GM12878 (cell line): ENCODE results near the gene VPS13C. TPM values are rescaled to one million over a fixed set of nuclear protein-coding genes. Genes with fewer than 3 reads are reported as not detected.

Experiments used
- ATAC-seq: fragments of 200-7000 bp; cut with Tn5 transposase; 3 replicates; pipeline ENCODE4 v1.9.1; 2020; ENCODE audit warnings: mild to moderate bottlenecking, moderate library complexity
- BruUV-seq: library from RNA; stranded (reverse); fragments of 400-500 nt; replicated peaks from 2 replicates; lab custom pipeline; 2021; lab: Mats Ljungman, UMichigan
- CTCF ChIA-PET: fragments of 300-600 bp; sonication (Branson Sonifier 250); formaldehyde crosslinking; extraction: SDS; loops from one replicate; lab custom pipeline; 2021; ENCODE audit warnings: inconsistent platforms; lab: Yijun Ruan, JAX
- POLR2A ChIA-PET: fragments of 350-600 bp; formaldehyde crosslinking; extraction: SDS; loops from one replicate; lab custom pipeline; 2021; ENCODE audit warnings: inconsistent platforms; lab: Charles Lee
- RAD21 ChIA-PET: fragments of 300-600 bp; sonication (Branson Sonifier 250); formaldehyde crosslinking; loops from one replicate; lab custom pipeline; 2023; ENCODE audit warnings: antibody characterized with exemption; ENCODE audit not compliant: unreplicated experiment; lab: Charles Lee
- SMC1A ChIA-PET: fragments of 300-600 bp; sonication (Branson Sonifier 250); formaldehyde crosslinking; loops from one replicate; lab custom pipeline; 2023; ENCODE audit not compliant: unreplicated experiment, uncharacterized antibody; lab: Charles Lee
- DNase-seq: peaks from one replicate; pipeline ENCODE4 v3.0.0-alpha.2; 2011; ENCODE audit warnings: low read depth, low spot score
- FAIRE-seq: peaks from 3 replicates; lab custom pipeline; 2011; peaks lifted over from hg19 to GRCh38; lab: Jason Lieb, UNC
- H2AFZ ChIP-seq: 2 replicates; pipeline ENCODE4 v1.6.0; 2011; ENCODE audit warnings: low read depth, low read length, control low read depth; ENCODE audit not compliant: control insufficient read depth
- H3K27ac ChIP-seq: 2 replicates; pipeline ENCODE4 v1.5.1; 2011; ENCODE audit warnings: control low read depth; ENCODE audit not compliant: control insufficient read depth, insufficient read depth
- H3K27me3 ChIP-seq, 2 experiments: replicated peaks in 1 of 2; 2 replicates each; pipeline versions ENCODE4 v1.6.0 to v1.6.1; 2011; ENCODE audit warnings: low read length in 1 of 2; ENCODE audit not compliant: control insufficient read depth in 2 of 2, insufficient read depth in 2 of 2
- H3K36me3 ChIP-seq, 2 experiments: 2 replicates each; pipeline ENCODE4 v1.5.1; 2011; ENCODE audit warnings: low read length in 1 of 2; ENCODE audit not compliant: control insufficient read depth in 2 of 2, insufficient read depth in 2 of 2
- H3K4me1 ChIP-seq: 2 replicates; pipeline ENCODE4 v1.6.1; 2011; ENCODE audit warnings: mild to moderate bottlenecking, low read length, moderate library complexity, mixed read lengths; ENCODE audit not compliant: control insufficient read depth, insufficient read depth
- H3K4me2 ChIP-seq: 2 replicates; pipeline ENCODE4 v1.6.0; 2011; ENCODE audit warnings: control low read depth; ENCODE audit not compliant: control insufficient read depth, insufficient read depth
- H3K4me3 ChIP-seq: fragments of 200-600 bp; sonication (generic); 2 replicates; pipeline ENCODE4 v1.5.1; 2016
- H3K79me2 ChIP-seq: 2 replicates; pipeline ENCODE4 v1.6.0; 2011; ENCODE audit warnings: low read length; ENCODE audit not compliant: control insufficient read depth, insufficient read depth
- H3K9ac ChIP-seq: 2 replicates; pipeline ENCODE4 v1.8.0; 2011; ENCODE audit warnings: low read length, control low read depth, mixed read lengths; ENCODE audit not compliant: control insufficient read depth, insufficient read depth
- H3K9me3 ChIP-seq: replicated peaks from 3 replicates; pipeline ENCODE4 v1.5.1; 2011; ENCODE audit warnings: mild to moderate bottlenecking, low read length; ENCODE audit not compliant: control insufficient read depth, insufficient read depth
- H4K20me1 ChIP-seq: 2 replicates; pipeline ENCODE4 v1.6.0; 2011; ENCODE audit not compliant: control insufficient read depth, insufficient read depth
- EP300 ChIP-seq, 2 experiments: fragments of 150-350 bp in 1 of 2; IDR thresholded peaks; 2 replicates each; pipeline ENCODE4 v1.6.1; 2011 to 2012; ENCODE audit warnings: low read depth in 2 of 2, low read length in 2 of 2, borderline replicate concordance in 1 of 2, improper control_type of control experiment in 1 of 2, inconsistent platforms in 1 of 2; ENCODE audit not compliant: control insufficient read depth in 1 of 2
- FOXK2 ChIP-seq: fragments of 450-650 bp; IDR thresholded peaks from 2 replicates; pipeline ENCODE4 v1.6.1; 2017; ENCODE audit warnings: mild to moderate bottlenecking, moderate library complexity
- KAT2A ChIP-seq: conservative IDR thresholded peaks from 2 replicates; pipeline ENCODE4 v1.6.1; 2011; ENCODE audit warnings: low read depth, low read length; ENCODE audit not compliant: control insufficient read depth
- PML ChIP-seq: IDR thresholded peaks from 2 replicates; pipeline ENCODE4 v1.6.1; 2012; ENCODE audit warnings: low read length, inconsistent platforms
- POLR2AphosphoS5 ChIP-seq: IDR thresholded peaks from 2 replicates; pipeline ENCODE4 v1.6.1; 2011; ENCODE audit warnings: mild to moderate bottlenecking, low read length, inconsistent platforms
- RAD21 ChIP-seq: IDR thresholded peaks from 2 replicates; pipeline ENCODE4 v1.6.1; 2011; ENCODE audit warnings: mild to moderate bottlenecking, low read depth, low read length, moderate library complexity; ENCODE audit not compliant: insufficient read depth
- YBX1 ChIP-seq: fragments of 450-650 bp; IDR thresholded peaks from 2 replicates; pipeline ENCODE4 v1.6.1; 2016; ENCODE audit warnings: antibody characterized with exemption
- ZNF207 ChIP-seq: fragments of 450-650 bp; IDR thresholded peaks from 2 replicates; pipeline ENCODE4 v1.6.1; 2014; ENCODE audit warnings: antibody characterized with exemption, mild to moderate bottlenecking, borderline replicate concordance
- WGBS: methylation state at CpG from one replicate; pipeline ENCODE4 v1.1.6; 2016; ENCODE audit warnings: low lambda C conversion rate; ENCODE audit not compliant: insufficient replicate concordance, insufficient coverage; ENCODE audit errors: missing lambda C conversion rate; 5-methylcytosine and 5-hydroxymethylcytosine counted together
- in situ Hi-C: fragments of 300-500 bp; cut with MboI; formaldehyde crosslinking; loops from 9 replicates; pipeline ENCODE4 v1.14.3; 2018; ENCODE audit warnings: mixed read lengths
- intact Hi-C: fragments of 100-400 bp; cut with micrococcal nuclease; formaldehyde crosslinking; loops from one replicate; pipeline ENCODE4 v1.14.2; 2022; ENCODE audit not compliant: unreplicated experiment
- polyA plus RNA-seq, 11 experiments: library from polyadenylated mRNA; depleted of rRNA in 4 of 11; unstranded in 6 of 11; stranded (reverse) in 5 of 11; fragments of >200 nt; fragmentation: Nextera tagmentation in 4 of 11; fragmentation: Illumina TruSeq in 1 of 11; extraction: Ambion mirVana in 4 of 11; extraction: Trizol in 1 of 11; gene quantifications; 1 replicate in 1 of 11; 2 replicates in 10 of 11; pipeline versions ENCODE4 v1.2.1 to v1.2.3, GENCODE V29; 2011 to 2016; ENCODE audit warnings: inconsistent platforms in 2 of 11, missing spikeins in 2 of 11, low read depth in 1 of 11
- total RNA-seq, 4 experiments: library from RNA; depleted of rRNA in 3 of 4; stranded (reverse); fragments of >200 nt in 3 of 4; fragmentation: Illumina TruSeq in 1 of 4; extraction: Trizol in 1 of 4; gene quantifications; 2 replicates each; pipeline versions ENCODE4 v1.2.1 to v1.2.3, GENCODE V29; 2013 to 2021
- TF ChIP-seq, protein P1 (sequence below): fragments of 450-650 bp; IDR thresholded peaks from 2 replicates; pipeline ENCODE4 v1.6.1; 2017; ENCODE audit warnings: mild to moderate bottlenecking, moderate library complexity
- TF ChIP-seq, protein P2 (sequence below): fragments of 450-650 bp; IDR thresholded peaks from 2 replicates; pipeline ENCODE4 v1.6.1; 2017; ENCODE audit warnings: mild to moderate bottlenecking
- TF ChIP-seq, protein P3 (sequence below): IDR thresholded peaks from 2 replicates; pipeline ENCODE4 v1.6.1; 2011; ENCODE audit warnings: low read depth, mild to moderate bottlenecking, low read length, moderate library complexity, borderline replicate concordance; ENCODE audit errors: extremely low read depth

VPS13C gene
- total and polyA plus RNA-seq, 10 of the 15 experiments (the other 5 are each of a cell fraction or from before 2014, with no cell fraction given): 9.3 to 53.1 (median 31.8) TPM

DNA sequence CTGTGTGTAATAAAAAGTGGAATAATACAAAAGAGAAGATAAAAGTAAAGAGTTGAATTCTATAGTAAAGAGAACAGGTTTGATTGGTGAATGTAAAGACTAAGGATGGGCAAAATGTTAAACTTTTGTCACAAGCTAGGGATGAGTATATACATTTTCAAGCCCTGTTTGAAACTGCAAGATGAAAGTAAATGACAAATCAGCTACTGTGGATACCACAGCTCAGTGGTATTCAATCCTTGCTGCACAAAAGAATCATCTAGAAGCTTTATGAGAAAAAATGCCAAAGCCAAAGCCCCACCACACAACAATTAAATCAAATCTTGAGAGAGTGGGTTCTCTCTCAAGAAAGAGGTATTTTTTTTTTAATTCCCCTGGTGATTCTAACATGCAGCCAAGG lies 67.7 kb downstream of the VPS13C start (continued):
- TF ChIP-seq, protein P1, sequence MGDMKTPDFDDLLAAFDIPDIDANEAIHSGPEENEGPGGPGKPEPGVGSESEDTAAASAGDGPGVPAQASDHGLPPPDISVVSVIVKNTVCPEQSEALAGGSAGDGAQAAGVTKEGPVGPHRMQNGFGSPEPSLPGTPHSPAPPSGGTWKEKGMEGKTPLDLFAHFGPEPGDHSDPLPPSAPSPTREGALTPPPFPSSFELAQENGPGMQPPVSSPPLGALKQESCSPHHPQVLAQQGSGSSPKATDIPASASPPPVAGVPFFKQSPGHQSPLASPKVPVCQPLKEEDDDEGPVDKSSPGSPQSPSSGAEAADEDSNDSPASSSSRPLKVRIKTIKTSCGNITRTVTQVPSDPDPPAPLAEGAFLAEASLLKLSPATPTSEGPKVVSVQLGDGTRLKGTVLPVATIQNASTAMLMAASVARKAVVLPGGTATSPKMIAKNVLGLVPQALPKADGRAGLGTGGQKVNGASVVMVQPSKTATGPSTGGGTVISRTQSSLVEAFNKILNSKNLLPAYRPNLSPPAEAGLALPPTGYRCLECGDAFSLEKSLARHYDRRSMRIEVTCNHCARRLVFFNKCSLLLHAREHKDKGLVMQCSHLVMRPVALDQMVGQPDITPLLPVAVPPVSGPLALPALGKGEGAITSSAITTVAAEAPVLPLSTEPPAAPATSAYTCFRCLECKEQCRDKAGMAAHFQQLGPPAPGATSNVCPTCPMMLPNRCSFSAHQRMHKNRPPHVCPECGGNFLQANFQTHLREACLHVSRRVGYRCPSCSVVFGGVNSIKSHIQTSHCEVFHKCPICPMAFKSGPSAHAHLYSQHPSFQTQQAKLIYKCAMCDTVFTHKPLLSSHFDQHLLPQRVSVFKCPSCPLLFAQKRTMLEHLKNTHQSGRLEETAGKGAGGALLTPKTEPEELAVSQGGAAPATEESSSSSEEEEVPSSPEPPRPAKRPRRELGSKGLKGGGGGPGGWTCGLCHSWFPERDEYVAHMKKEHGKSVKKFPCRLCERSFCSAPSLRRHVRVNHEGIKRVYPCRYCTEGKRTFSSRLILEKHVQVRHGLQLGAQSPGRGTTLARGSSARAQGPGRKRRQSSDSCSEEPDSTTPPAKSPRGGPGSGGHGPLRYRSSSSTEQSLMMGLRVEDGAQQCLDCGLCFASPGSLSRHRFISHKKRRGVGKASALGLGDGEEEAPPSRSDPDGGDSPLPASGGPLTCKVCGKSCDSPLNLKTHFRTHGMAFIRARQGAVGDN: no peak
- no peak for TF ChIP-seq ZNF207

DNA sequence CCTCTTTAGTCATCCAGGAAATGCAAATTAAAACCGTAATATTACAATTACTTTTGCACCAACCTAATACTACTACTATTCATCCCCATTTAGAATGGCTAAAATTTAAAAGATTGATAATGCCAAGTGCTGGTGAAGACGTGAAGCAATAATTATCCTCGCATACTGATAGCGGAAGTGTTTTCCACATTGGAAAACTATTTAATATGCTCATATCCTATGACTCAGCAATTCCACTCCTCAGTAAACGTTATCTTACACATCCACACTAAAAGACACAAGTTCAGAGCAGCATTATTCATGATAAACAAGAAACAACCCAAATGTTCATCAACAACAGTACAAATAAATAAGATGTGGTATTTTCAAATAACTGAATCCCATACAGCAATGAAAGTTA lies 70.6 kb downstream of the VPS13C start:
- TF ChIP-seq, protein P2, sequence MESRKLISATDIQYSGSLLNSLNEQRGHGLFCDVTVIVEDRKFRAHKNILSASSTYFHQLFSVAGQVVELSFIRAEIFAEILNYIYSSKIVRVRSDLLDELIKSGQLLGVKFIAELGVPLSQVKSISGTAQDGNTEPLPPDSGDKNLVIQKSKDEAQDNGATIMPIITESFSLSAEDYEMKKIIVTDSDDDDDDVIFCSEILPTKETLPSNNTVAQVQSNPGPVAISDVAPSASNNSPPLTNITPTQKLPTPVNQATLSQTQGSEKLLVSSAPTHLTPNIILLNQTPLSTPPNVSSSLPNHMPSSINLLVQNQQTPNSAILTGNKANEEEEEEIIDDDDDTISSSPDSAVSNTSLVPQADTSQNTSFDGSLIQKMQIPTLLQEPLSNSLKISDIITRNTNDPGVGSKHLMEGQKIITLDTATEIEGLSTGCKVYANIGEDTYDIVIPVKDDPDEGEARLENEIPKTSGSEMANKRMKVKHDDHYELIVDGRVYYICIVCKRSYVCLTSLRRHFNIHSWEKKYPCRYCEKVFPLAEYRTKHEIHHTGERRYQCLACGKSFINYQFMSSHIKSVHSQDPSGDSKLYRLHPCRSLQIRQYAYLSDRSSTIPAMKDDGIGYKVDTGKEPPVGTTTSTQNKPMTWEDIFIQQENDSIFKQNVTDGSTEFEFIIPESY: no peak
- TF ChIP-seq, protein P1: no peak
- TF ChIP-seq KAT2A: no peak
- no peak for TF ChIP-seq POLR2AphosphoS5
- TF ChIP-seq RAD21: no peak
- TF ChIP-seq YBX1: no peak
- TF ChIP-seq, protein P3, sequence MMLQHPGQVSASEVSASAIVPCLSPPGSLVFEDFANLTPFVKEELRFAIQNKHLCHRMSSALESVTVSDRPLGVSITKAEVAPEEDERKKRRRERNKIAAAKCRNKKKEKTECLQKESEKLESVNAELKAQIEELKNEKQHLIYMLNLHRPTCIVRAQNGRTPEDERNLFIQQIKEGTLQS: no peak
- TF ChIP-seq EP300 (IDR thresholded peaks at IDR 0.05; ENCODE audit: borderline replicate concordance in 1 of 2, control insufficient read depth in 1 of 2, low read depth in 2 of 2, low read length in 2 of 2): no peak
- TF ChIP-seq PML: no peak
- no peak for TF ChIP-seq FOXK2
- DNase-seq (no peak), FAIRE-seq (no peak), ATAC-seq (no peak)
- Histone ChIP-seq H3K79me2 (no peaks in the 10 kb centered on the region), H3K4me3 (no peak overlapping the region), H3K9ac (no peak overlapping the region), H3K4me2 (no peak overlapping the region), H4K20me1 (no peaks in the 10 kb centered on the region), H3K27me3 (no peaks in the 10 kb centered on the region), H2AFZ (no peak overlapping the region), H3K9me3 (peaks cover 2% of the 10 kb centered on the region; the same call in 2 of the 3 replicates), H3K27ac (no peak overlapping the region), H3K36me3 (peaks cover 0 to 18% of the 10 kb centered on the region in 2 experiments; a peak in 2 of 4 replicates), H3K4me1 (no peaks in the 10 kb centered on the region)
- ChIA-PET SMC1A (no interaction called here), POLR2A (no interaction called here), CTCF (no interaction called here), RAD21 (no interaction called here)
- intact Hi-C loops: no loop called here
- WGBS: 97% methylated on average over 5 of the region's 5 CpGs
- in situ Hi-C loops: no loop called here
- BruUV-seq: no TSS peak
